ENCODE results near the gene RENBP.

The RENBP gene

DNA sequence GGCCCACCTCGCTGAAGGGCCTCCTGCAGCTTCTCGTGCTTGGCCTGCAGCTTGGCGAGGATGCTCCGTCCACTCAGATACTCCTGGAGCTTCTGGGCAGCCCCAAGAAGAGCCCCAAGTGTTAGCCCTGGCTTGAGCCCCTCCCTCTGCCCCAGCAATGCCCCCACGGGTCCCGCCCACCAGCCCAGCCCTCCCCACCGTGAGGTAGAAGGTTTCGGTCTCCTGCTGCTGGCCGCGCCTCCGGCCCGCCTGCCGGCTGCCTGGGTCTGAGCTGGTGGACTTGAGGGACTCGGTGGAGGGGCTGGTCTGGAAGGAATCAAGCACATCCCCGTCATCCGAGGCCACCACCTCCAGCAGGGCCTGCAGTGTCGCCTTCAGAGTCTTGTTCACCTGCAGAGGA is 31.2 kb downstream of the RENBP start:
- no peak for DNase-seq

DNA sequence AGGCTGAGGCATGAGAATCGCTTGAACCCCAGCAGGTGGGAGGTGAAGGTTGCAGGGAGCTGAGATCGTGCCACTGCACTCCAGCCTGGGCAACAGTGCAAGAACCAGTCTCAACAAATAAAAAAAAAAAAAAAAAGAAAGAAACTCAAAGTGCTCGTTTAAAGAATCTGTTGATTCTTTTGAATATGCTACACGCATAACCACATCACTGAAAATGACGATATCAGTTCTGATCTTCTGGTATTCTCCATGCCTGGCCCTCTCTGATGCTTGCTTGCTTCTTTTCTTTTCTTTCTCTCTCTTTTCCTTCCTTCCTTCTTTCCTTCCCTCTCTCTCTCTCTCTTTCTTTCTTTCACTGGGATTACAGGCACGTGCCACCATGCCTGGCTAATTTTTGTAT is 32.6 kb downstream of the RENBP start:
- DNase-seq = no peak

DNA sequence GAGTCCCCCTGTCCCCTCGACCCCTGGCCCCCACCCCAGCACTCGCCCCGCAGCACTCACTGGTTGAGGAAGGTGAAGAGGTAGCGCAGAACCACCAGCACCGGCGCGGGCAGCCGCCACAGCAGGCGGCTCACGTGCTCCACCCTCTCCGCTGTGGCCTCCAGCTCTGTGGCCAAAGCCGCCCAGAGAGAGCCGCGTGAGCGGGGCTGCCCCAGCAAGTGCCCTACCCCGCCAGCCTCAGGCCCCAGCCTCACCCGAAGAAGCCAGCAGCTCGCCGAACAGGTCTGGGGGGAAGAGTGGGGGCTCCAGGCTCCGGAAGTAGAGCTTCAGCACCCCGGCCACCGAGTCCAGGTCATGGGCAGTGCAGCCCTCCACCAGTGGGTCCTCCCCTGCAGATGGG is 34.0 kb downstream of the RENBP start:
- DNase-seq = no peak

DNA sequence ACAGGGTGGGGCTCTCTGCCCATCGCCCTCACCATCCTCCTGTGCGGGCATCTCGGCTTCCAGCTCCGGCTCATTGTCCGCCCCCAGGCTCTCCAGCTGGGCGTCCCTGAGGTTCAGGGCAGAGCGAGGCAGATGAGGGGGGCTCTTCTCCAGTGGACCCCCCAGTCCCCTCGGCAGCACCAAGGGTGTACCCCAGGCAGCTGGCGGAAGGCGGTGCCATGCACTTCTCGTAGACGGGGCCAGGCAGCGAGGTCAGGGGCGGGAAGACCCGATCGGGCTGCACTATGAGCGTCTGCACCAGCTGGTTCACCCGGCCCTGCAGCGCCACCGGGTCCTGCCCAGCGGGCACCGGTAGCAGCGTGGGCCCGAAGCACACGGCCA is 34.5 kb downstream of the RENBP start:
- no peak for DNase-seq

DNA sequence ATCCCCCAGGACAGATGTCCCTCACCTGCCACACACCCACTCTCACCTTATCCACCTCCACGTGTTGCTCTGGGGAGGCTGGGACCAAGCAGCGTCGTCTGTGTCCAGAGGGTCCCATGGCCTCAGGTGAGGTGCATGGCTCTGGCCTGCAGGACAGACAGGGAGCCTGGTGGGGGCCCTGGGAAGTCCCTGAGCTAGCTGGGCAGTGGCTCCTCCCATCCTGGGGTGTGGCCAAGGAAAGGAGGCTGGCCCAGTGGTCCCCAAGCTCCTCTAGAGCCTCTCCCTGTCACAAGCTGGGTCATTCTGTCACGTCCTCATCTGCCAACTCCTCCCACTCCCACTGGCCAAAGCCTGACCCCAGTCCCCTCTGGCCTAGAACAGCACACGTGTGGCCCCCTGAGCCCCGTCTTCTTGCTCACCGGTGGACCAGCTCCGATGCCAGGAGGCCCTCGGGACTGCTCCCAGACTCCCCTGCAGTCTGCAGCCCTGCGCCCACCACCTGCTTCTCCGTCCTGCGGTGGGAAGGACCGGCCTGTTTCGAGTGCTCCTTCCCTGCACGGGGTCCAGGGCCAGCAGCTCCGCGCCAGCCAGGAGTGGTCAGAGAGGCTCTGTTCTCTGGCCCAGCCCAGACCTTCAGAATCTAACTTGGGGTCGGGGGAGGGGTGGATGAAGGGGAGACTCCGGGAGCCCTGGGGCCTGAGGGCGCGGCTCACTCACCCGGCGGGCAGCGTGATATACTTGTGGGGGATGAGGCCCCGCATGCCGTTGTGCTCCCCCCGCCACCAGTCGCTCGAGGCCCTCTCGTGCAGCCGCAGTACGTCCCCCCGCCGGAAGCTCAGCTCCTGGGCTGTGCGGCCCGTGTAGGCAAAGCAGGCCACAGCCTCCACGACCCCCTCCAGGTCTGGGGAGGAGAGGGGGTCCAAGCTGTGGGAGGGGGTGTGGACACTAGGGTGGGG is 35.1 kb downstream of the RENBP start:
- DNase-seq = no peak

DNA sequence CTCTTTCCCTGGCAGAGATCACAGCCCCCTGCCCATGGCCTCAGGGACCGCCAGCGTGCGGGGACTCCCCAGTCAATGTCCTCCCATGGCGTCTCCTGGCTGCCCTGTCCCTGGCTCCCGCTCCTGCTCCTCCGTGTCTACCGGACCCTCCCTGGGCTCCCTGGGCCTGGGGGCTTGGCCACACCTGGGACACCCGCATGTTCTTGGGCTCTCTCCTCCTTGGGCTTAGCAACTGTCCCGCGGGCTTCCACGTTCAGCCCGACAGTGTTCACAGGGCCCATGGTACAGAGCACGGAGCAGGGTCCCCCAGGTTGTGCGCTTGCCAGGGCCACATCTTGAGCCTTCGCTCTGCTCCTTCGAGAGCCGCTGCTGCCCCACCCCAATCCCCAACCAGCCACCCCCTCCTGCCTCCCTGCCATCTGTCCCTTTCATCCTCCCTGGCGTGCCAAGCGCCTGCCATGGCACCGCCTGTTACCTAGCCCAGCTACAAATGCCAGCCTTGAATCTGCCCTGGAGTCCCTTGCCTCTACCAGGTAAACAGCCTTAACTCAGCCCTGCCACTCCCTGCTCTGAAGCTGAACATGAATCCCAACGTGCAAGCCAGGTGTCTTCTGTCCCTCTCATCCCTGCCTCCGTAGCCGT is 36.1 kb downstream of the RENBP start:
- DNase-seq = no peak

DNA sequence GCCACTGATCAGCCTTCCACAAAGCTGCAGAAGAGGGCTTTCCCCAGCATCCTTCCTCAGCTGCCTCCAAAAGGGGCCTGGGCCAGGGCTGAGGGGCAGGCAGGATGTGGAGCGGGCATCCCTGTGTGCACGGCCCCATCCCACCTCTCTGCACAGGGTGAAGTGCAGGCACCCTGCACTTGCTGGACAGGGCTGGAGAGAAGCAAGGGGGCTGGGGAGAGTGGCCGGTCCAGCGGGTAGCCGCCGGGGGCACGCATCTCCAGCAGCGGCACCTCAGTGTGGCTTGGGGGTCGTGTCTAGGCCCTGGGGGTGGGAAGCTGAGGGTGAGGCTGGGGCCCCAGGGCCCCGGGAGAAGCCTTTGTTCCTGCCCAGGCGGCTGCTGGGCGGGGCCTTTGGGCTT is 37.0 kb downstream of the RENBP start:
- DNase-seq = no peak

DNA sequence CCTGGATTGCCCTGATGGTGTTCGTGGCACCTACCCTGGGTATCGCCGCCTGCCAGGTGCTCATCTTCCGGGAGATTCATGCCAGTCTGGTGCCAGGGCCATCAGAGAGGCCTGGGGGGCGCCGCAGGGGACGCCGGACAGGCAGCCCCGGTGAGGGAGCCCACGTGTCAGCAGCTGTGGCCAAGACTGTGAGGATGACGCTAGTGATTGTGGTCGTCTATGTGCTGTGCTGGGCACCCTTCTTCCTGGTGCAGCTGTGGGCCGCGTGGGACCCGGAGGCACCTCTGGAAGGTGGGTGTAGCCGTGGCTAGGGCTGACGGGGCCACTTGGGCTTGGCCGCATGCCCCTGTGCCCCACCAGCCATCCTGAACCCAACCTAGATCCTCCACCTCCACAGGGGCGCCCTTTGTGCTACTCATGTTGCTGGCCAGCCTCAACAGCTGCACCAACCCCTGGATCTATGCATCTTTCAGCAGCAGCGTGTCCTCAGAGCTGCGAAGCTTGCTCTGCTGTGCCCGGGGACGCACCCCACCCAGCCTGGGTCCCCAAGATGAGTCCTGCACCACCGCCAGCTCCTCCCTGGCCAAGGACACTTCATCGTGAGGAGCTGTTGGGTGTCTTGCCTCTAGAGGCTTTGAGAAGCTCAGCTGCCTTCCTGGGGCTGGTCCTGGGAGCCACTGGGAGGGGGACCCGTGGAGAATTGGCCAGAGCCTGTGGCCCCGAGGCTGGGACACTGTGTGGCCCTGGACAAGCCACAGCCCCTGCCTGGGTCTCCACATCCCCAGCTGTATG is 38.1 kb downstream of the RENBP start:
- DNase-seq = no peak

DNA sequence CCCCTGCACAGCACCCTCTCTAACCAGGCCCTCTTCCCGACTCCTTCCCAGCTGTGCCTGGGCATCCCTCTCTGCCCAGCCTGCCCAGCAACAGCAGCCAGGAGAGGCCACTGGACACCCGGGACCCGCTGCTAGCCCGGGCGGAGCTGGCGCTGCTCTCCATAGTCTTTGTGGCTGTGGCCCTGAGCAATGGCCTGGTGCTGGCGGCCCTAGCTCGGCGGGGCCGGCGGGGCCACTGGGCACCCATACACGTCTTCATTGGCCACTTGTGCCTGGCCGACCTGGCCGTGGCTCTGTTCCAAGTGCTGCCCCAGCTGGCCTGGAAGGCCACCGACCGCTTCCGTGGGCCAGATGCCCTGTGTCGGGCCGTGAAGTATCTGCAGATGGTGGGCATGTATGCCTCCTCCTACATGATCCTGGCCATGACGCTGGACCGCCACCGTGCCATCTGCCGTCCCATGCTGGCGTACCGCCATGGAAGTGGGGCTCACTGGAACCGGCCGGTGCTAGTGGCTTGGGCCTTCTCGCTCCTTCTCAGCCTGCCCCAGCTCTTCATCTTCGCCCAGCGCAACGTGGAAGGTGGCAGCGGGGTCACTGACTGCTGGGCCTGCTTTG is 38.9 kb downstream of the RENBP start:
- DNase-seq = no peak

DNA sequence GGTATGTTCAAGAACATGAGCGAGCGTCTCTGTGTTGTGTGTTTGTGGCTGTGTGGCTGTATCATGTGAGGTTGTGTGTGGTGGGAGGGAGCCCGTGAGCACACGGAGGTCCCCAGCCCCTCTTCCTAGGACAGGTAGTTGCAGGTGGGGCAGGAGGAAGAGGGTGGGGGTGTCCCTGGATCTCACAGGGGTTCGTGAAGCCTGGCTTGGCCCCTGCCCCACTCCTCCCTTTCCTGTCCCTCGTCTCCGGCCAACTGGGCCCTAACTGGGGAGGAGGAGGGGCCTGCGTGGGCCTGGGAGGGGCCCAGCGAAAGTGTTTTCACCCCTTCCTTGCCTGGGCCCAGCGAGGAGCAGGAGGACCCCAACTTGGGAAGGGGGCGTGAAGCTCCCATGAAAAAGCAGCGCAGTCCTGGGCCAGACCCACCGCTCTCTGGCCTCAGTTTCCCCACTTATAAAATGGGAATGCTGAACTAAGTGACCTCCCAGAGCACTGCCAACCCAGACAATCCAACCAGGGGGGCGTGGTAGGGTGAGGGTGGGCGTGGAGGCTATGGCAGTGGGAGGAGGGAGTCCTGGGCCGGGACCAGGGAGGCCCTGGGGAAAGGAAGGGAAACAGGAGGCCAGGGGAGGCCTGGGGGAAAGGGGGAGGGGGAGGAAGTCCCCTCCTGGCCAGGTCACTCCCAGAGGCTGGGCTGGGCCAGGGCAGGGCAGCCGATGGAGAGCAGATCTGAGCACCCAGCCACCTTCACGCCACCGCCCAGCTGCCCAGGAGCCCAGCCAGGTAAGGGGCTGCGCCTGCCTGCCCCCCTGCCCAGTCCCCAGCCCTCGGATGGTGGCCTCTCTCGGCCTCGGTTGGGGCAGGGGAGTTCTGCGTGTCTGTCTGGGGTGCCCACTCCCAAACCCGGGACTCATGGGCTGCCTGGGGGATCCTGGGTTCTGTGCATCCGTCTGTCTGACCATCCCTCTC is 40.2 kb downstream of the RENBP start, which contains the start of gene AVPR2:
Gene AVPR2, plus strand, starts transcription at position 683 of the 967 bp plus-strand sequence. CDS start 473 bp downstream, outside the sequence.
- no peak for DNase-seq

DNA sequence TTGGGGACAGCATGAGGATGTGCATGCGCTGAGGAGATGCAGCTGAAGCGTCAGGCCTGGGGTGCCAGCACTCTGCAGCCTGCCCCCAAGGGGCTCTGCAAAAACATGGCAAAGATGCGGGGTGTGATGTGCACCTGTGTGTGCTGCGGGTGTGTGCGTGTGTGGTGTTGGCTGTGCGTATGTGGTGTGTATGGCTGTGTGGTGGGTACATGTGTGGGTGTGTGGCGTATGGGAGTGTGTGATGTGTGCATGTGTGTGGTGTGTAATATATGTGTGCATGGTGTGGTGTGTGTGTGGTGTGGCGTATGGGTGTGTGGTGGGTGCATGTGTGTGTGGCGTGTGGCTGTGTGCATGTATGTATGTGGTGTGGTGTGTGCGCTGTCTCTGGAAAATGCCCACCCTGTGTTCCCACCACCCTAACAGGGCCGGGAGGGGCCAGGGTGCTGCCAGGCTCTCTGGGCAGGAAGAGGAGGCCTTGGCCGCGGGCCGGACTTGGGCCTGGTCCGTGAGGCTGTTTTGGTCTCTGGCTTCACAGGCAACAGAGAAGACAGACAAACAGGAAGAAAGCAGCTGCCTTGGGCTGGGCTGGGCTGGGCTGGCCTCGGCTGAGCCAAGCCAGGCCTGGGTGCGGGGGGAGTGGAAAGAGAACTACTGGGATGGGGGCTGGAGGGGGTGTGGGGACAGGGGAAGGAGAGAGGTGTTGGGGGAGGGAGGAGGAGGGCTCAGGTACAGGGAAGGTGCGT is 41.0 kb downstream of the RENBP start:
- no peak for DNase-seq

DNA sequence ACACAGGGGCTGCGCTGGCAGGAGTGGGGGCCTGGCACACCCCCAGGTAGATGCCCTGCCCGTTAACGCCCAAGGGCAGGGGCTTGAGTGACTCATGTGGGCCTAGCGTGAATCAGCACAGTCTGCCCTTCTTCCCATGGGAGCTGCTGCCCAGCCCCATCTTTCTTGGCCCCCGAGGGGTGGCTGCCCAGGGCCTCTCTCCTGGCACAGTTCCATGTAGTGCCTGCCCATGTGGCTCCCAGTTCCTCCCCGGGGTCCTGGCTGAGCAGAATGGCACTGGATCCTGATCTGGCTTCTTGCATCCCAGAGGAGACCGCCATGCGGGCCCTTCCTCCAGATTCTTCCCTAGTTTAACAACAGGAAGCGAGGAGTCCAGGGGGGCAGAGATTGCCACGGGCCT is 42.1 kb downstream of the RENBP start:
- DNase-seq = no peak

DNA sequence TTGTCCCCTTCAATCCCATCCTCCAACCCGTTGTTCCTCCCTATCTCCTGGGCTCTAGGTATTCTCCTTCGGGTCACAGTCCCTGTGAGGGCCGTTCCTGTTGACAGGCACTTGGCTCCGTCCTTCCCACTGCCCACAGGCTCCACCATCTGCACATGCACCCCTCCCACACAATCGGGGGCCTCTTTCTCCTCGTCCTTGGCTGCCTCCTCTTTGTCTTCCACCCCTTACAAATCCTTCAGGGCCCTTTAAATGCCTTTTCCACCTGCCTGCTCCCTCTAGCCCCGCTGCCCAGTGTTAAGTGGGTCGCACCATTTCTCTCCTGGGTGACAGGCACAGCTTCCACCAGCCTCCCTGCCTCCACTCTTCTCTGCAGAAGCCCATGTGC is 42.7 kb downstream of the RENBP start:
- DNase-seq = no peak

DNA sequence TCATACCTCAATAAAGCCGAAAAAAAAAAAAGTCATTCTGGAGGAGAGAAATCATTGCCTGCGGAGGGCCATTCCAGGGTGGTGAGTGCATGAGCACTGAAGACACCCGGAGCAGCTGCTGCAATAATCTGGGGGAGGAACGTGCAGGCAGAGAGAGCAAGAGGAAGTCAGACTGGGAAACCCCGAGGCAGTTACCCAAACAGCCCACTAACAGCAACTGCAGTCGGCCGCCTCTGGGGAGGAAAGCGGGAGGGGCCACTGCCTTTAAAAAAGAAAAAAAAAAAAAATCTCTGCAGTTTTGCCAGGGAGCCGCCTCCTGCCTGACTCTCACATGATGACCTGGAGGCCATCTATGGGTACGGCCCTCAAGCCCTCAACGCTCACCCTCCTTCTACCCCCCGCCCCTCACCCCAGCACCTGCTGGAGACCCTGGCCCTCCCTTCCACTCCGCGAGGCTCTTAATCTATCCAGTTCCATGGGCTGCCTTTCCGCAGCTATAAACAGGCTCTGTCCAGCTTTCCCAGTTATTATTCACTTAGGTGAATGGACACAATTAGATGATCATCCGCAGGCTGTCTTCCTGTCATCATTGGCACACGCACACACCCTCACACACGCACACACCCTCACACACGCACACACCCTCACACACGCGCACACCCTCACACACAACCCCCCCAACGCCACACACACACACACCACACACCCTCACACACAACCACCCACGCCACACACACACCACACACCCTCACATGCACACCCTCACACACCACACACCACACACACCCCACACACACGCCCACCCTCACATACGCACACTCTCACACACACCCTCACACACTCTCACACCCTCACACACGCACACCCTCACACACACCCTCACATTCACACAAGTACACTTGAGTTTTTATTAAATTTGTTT is 43.4 kb downstream of the RENBP start:
- peak; percentile 86 for DNase-seq

DNA sequence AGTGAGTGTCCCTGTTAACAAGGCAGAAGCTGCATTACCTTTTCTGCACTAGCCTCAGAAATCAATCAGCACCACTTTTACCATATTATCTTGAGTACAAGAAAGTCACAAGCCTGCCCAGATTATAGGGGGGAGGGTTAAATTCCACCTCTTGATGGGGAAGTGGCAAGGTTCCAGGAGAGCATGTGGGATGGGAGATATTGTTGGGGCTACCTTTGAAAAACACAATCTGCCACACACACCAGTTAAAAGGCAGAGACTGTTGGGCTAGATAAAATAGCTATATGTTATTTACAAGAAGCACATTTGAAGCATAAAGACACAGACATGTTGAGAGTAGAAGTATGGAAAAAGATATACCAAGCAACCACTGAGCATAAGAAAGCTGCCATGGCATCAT is 46.5 kb downstream of the RENBP start:
- DNase-seq = no peak

DNA sequence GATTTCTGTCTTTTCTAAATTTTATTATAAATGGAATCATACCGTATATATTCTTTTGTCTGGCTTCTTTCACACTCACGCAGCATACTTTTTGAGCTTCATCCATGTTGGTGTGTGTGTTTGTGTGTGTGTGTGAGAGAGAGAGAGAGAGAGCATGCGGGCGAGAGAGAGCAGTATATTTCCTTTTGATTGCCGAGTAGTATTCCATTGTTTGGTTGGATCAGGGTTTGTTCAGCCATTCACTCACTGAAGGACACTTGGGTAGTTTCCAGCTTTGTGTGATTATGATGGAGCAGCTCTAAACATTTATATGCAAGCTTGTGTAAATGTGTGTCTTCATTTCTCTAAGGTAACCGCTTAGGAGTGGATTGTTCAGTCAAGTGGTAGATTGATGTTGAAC is 55.3 kb downstream of the RENBP start:
- no peak for DNase-seq

DNA sequence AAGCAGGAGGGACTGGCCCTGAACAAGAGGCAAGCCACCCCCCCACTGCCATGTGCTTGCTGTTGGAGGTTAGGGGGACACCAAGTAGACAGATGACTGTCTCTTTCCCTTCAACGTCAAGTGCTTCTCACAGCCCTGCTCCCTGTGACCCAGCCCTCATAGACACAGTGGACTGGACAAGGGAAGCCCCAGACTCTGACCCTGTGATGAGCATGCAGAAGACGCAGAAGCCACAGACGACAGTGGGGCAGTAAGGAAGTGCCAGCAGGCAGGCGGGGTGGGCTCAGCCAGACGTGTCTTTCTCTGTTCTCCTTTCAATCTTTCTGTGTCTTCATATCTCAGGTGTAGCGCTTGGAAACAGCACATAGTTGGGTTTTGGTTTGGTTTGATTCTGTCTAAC is 56.1 kb downstream of the RENBP start:
- DNase-seq = no peak

DNA sequence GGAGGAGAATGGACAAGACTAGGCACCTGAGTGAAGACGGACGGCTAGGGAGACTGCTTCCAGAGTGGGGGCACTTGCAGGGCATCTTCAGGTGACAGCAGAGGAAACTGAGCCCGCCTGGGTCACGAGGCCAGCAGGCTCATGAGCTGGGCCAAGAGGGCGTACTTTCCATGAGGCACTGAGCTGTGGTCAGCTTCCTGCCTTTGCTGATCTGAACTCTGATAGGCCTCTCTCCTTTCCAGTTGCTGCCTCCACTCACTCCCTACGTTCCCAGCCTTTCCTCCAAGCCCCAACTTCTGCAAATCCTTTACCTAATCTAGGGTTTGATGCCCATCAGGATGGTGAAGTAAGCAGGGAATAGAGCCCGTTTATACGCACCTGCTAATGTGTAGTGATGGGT is 57.1 kb downstream of the RENBP start:
- no peak for DNase-seq

DNA sequence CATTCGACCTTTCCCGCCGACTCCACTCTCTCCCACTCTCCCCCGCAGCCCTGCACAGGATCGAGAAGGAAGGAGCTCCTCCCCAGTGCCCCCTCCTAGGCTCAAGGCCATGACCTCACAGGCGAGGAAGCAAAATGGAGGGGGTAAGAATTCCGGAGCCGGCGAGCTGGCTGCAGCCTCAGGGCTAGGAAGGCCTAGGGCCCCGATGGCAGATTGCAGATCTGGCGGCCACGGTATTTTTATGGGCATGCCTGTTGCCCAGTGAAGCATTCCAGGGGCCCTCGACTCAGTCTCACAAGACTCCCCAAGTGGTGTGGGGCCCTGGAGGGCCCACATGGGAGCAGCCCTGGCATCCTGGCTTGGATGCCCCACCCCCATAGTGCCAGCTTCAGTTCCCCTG is 57.5 kb downstream of the RENBP start:
- no peak for DNase-seq

Measured in fibroblast of skin of back (primary cell).